ENCODE measurements around the gene PITPNC1. TPM values are rescaled to one million over a fixed set of nuclear protein-coding genes. Genes with fewer than 3 reads are reported as not detected.

PITPNC1 gene
- total RNA-seq, 1 experiment from 2014 or later: 23.1 TPM

GRCh38 chr17:67574658-67575293, 197.7 kb downstream of the PITPNC1 start:
- Histone ChIP-seq H3F3A (ENCODE audit: low read length, unreplicated experiment) (no peaks in the 10 kb centered on the region), H3K36me3 (ENCODE audit: low read depth, low read length) (no peaks in the 10 kb centered on the region), H3K4me1 (ENCODE audit: insufficient read depth, low read length) (no peaks in the 10 kb centered on the region), H3K27me3 (ENCODE audit: low read length) (no peaks in the 10 kb centered on the region), H3K4me3 (ENCODE audit: low read length) (no peak overlapping the region), H3K4me2 (ENCODE audit: low read length) (no peak overlapping the region), H4K20me1 (ENCODE audit: low read length) (no peaks in the 10 kb centered on the region), H3K9me2 (replicated peaks; ENCODE audit: low read length) (no peaks in the 10 kb centered on the region), H3K79me2 (ENCODE audit: low read length) (no peaks in the 10 kb centered on the region), H3K27ac (ENCODE audit: low read length) (no peak overlapping the region), H3K9ac (ENCODE audit: low read length) (no peak overlapping the region), H3K9me3 (ENCODE audit: low read length) (no peaks in the 10 kb centered on the region), H2AFZ (ENCODE audit: low read length) (no peak overlapping the region)
- BruUV-seq (replicated peaks): no TSS peak
- TF ChIP-seq CTCF (conservative IDR thresholded peaks at IDR 0.05; ENCODE audit: low read depth, low read length): no peak
- TF ChIP-seq EZH2 (IDR thresholded peaks at IDR 0.05; ENCODE audit: low read length, unreplicated experiment): no peak
- no peak for TF ChIP-seq EZH2phosphoT487 (IDR thresholded peaks at IDR 0.05; ENCODE audit: borderline replicate concordance, low read length)
- ATAC-seq (no peak), DNase-seq (no peak)
- ChIA-PET CTCF (no interaction called here), POLR2A (ENCODE audit: unreplicated experiment) (no interaction called here)
- intact Hi-C loops (cut with micrococcal nuclease): no loop called here

DNA sequence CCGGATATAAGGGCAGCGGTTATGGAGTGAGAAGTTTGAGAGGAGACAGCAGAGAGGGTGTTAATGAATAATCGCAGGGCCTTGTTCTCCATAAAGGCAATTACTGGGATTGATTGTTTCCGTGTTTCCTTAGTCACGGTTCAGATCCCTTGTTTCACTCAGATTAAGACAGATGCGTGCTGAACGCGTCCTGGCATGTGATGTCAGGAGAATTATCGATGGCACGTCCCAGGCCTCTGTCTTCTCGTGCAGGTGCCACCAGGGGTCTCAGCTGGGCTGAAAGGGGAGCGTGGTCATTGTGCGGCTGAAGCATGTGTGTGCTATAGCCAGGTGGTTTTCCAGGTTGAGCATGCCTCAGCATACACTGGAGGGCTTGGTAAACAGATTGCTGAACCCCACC, 198.2 kb downstream of the PITPNC1 start:
- intact Hi-C loops (cut with micrococcal nuclease): no loop called here
- TF ChIP-seq EZH2phosphoT487 (IDR thresholded peaks at IDR 0.05; ENCODE audit: borderline replicate concordance, low read length) (no peak), CTCF (conservative IDR thresholded peaks at IDR 0.05; ENCODE audit: low read depth, low read length) (no peak), EZH2 (IDR thresholded peaks at IDR 0.05; ENCODE audit: low read length, unreplicated experiment) (no peak)

DNA sequence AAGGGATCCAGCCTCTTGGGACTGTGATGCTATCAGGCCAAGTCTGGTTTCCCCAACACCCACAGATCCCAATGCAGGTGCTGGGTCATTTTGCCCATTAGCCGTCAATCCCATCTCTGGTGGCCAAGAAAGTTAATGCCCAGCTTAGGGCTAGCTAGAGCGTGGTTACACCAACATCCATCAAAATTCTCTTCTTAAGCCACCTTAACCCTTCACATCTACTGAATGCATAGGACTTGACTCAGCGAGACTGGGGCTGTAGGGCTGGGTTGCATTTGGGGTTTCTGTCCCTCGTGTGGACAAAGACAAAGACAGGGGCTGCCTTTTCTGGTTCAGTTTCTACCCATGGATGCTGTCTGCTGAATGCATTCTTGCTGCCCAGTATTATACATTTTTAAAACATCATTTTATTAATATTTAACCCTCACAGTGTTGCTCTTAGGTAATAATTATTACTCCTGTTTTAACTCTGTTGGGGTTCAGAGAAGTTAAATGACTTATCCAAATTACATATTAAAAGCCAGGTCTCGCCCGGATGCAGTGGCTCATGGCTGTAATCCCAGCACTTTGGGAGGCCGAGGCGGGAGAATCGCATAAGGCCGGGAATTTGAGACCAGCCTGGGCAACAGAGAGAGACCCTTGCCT, 199.5 kb downstream of the PITPNC1 start:
- no peak overlapping the region for H3K27ac ChIP-seq (ENCODE audit: low read length)
- H4K20me1 ChIP-seq (ENCODE audit: low read length): no peaks in the 10 kb centered on the region
- H3K9me3 ChIP-seq (ENCODE audit: low read length): no peaks in the 10 kb centered on the region
- no peaks in the 10 kb centered on the region for H3K79me2 ChIP-seq (ENCODE audit: low read length)
- no peak for DNase-seq
- no peak for ATAC-seq
- no peak overlapping the region for H3K4me2 ChIP-seq (ENCODE audit: low read length)
- no TSS peak for BruUV-seq (replicated peaks)
- ChIA-PET CTCF (no interaction called here), POLR2A (ENCODE audit: unreplicated experiment) (no interaction called here)
- no peak overlapping the region for H2AFZ ChIP-seq (ENCODE audit: low read length)
- H3K9me2 ChIP-seq (replicated peaks; ENCODE audit: low read length): no peaks in the 10 kb centered on the region
- H3K9ac ChIP-seq (ENCODE audit: low read length): no peak overlapping the region
- no peaks in the 10 kb centered on the region for H3K4me1 ChIP-seq (ENCODE audit: insufficient read depth, low read length)
- H3F3A ChIP-seq (ENCODE audit: low read length, unreplicated experiment): no peaks in the 10 kb centered on the region
- no peaks in the 10 kb centered on the region for H3K27me3 ChIP-seq (ENCODE audit: low read length)
- H3K36me3 ChIP-seq (ENCODE audit: low read depth, low read length): no peaks in the 10 kb centered on the region
- TF ChIP-seq CTCF (conservative IDR thresholded peaks at IDR 0.05; ENCODE audit: low read depth, low read length): no peak
- TF ChIP-seq EZH2 (IDR thresholded peaks at IDR 0.05; ENCODE audit: low read length, unreplicated experiment): no peak
- TF ChIP-seq EZH2phosphoT487 (IDR thresholded peaks at IDR 0.05; ENCODE audit: borderline replicate concordance, low read length): no peak
- H3K4me3 ChIP-seq (ENCODE audit: low read length): no peak overlapping the region
- intact Hi-C loops (cut with micrococcal nuclease): no loop called here

More for the DNA sequence above, 198.2 kb downstream of the PITPNC1 start:
- no peaks in the 10 kb centered on the region for H3K4me1 ChIP-seq (ENCODE audit: insufficient read depth, low read length)
- no peak for ATAC-seq
- no peak overlapping the region for H3K4me3 ChIP-seq (ENCODE audit: low read length)
- H3K9me2 ChIP-seq (replicated peaks; ENCODE audit: low read length): no peaks in the 10 kb centered on the region
- no peak overlapping the region for H3K9ac ChIP-seq (ENCODE audit: low read length)
- H3K36me3 ChIP-seq (ENCODE audit: low read depth, low read length): no peaks in the 10 kb centered on the region
- no peaks in the 10 kb centered on the region for H3F3A ChIP-seq (ENCODE audit: low read length, unreplicated experiment)
- no peak overlapping the region for H3K4me2 ChIP-seq (ENCODE audit: low read length)
- H3K9me3 ChIP-seq (ENCODE audit: low read length): no peaks in the 10 kb centered on the region
- H4K20me1 ChIP-seq (ENCODE audit: low read length): no peaks in the 10 kb centered on the region
- ChIA-PET CTCF (no interaction called here), POLR2A (ENCODE audit: unreplicated experiment) (no interaction called here)
- H3K27ac ChIP-seq (ENCODE audit: low read length): no peak overlapping the region
- H2AFZ ChIP-seq (ENCODE audit: low read length): no peak overlapping the region
- no peak for DNase-seq
- no TSS peak for BruUV-seq (replicated peaks)
- no peaks in the 10 kb centered on the region for H3K79me2 ChIP-seq (ENCODE audit: low read length)
- no peaks in the 10 kb centered on the region for H3K27me3 ChIP-seq (ENCODE audit: low read length)

Data from PC-3 (cell line).